HepG2 (cell line): Measurements from ENCODE around the gene ATP6V1G2. TPM values are rescaled to one million over a fixed set of nuclear protein-coding genes. Genes with fewer than 3 reads are reported as not detected.
A peak's percentile ranks its signal among the peaks of the same experiment; 100 is the strongest.

Source experiments
- EED ChIP-seq: sonication (generic); formaldehyde crosslinking; IDR thresholded peaks from 2 replicates; pipeline ENCODE4 v1.5.0; 2020; ENCODE audit warnings: mild to moderate bottlenecking, missing genetic modification reagents
- HDAC2 ChIP-seq: sonication (generic); formaldehyde crosslinking; IDR thresholded peaks from 2 replicates; pipeline ENCODE4 v1.4.0; 2020; ENCODE audit warnings: missing genetic modification reagents
- POLR2G ChIP-seq: fragments of 200-400 bp; formaldehyde crosslinking; IDR thresholded peaks from 2 replicates; pipeline ENCODE4 v1.6.1; 2018; ENCODE audit warnings: mild to moderate bottlenecking, low read depth, low read length, moderate library complexity
- SIX1 ChIP-seq: sonication (generic); formaldehyde crosslinking; IDR thresholded peaks from 2 replicates; pipeline ENCODE4 v1.4.0; 2020; ENCODE audit warnings: missing genetic modification reagents, borderline replicate concordance
- TAF15 ChIP-seq: fragments of 200-400 bp; formaldehyde crosslinking; IDR thresholded peaks from one replicate; pipeline ENCODE4 v1.6.1; 2018; ENCODE audit warnings: mild to moderate bottlenecking, low read depth, low read length; ENCODE audit not compliant: poor library complexity, severe bottlenecking
- ZNF224 ChIP-seq: sonication (generic); formaldehyde crosslinking; IDR thresholded peaks from 2 replicates; pipeline ENCODE4 v1.5.0; 2020; ENCODE audit warnings: mild to moderate bottlenecking, missing genetic modification reagents
- ZNF451 ChIP-seq: sonication (generic); formaldehyde crosslinking; IDR thresholded peaks from 2 replicates; pipeline ENCODE4 v1.5.0; 2020; ENCODE audit warnings: mild to moderate bottlenecking, missing genetic modification reagents
- ZNF558 ChIP-seq: sonication (generic); formaldehyde crosslinking; IDR thresholded peaks from 2 replicates; pipeline ENCODE4 v1.9.0; 2022; ENCODE audit warnings: mild to moderate bottlenecking, missing genetic modification reagents, borderline replicate concordance
- ZNF614 ChIP-seq: IDR thresholded peaks from 2 replicates; pipeline ENCODE4 v1.6.1; 2018; ENCODE audit warnings: missing biosample characterization, missing genetic modification reagents, inconsistent platforms, borderline replicate concordance
- ZNF749 ChIP-seq: sonication (generic); formaldehyde crosslinking; IDR thresholded peaks from 2 replicates; pipeline ENCODE4 v1.8.0; 2022; ENCODE audit warnings: mild to moderate bottlenecking, missing genetic modification reagents, moderate library complexity, borderline replicate concordance
- ZNF75D ChIP-seq: sonication (generic); formaldehyde crosslinking; IDR thresholded peaks from 2 replicates; pipeline ENCODE4 v1.8.1; 2023; ENCODE audit warnings: missing genetic modification reagents, mild to moderate bottlenecking, borderline replicate concordance
- ZNF768 ChIP-seq: sonication (generic); formaldehyde crosslinking; IDR thresholded peaks from 2 replicates; pipeline ENCODE4 v1.4.0; 2020; ENCODE audit warnings: missing genetic modification reagents
- ZNF770 ChIP-seq: sonication (generic); formaldehyde crosslinking; IDR thresholded peaks from 2 replicates; pipeline ENCODE4 v1.5.0; 2020; ENCODE audit warnings: mild to moderate bottlenecking, missing genetic modification reagents
- polyA plus RNA-seq, 8 experiments: library from polyadenylated mRNA; depleted of rRNA in 3 of 8; stranded (reverse) in 7 of 8; unstranded in 1 of 8; fragments of >200 nt; fragmentation: Illumina TruSeq in 4 of 8; extraction: Trizol in 4 of 8; gene quantifications; 2 replicates each; pipeline versions ENCODE4 v1.2.1 to v1.2.3, GENCODE V29; 2011 to 2016; ENCODE audit warnings: low read depth in 4 of 8, missing spikeins in 1 of 8, mixed read lengths in 1 of 8; ENCODE audit not compliant: insufficient read depth in 1 of 8
- total RNA-seq, 5 experiments: library from RNA; depleted of rRNA; stranded (reverse); fragments of >200 nt; fragmentation: Illumina TruSeq; extraction: Trizol; gene quantifications; 2 replicates each; pipeline ENCODE4 v1.2.3, GENCODE V29; 2016; ENCODE audit warnings: low read depth in 1 of 5
- TF ChIP-seq, protein P1 (sequence below): sonication (generic); formaldehyde crosslinking; IDR thresholded peaks from 2 replicates; pipeline ENCODE4 v1.5.0; 2020; ENCODE audit warnings: missing genetic modification reagents

ATP6V1G2 gene
- total and polyA plus RNA-seq, 2 of the 13 experiments (the other 11 are each of a cell fraction or from before 2014, with no cell fraction given): 0.27 to 0.83 TPM

GRCh38 chr6:31541059-31541657 is 5.2 kb downstream of the ATP6V1G2 start (continued):
- TF ChIP-seq ZNF770 (0 out of 2 replicates have a peak, but pooled peaks have one; percentile 15), ZNF558 (CRISPR knock-in tag) (no peak; the same call in 1 of the 2 replicates), TAF15 (no peak), ZNF749 (CRISPR knock-in tag) (0 out of 2 replicates have a peak, but pooled peaks have one; percentile 61), ZNF451 (CRISPR knock-in tag) (no peak), ZNF768 (CRISPR knock-in tag) (no peak), ZNF614 (CRISPR knock-in tag) (no peak), POLR2G (no peak), HDAC2 (CRISPR knock-in tag) (no peak), SIX1 (CRISPR knock-in tag) (no peak), ZNF224 (CRISPR knock-in tag) (no peak), EED (CRISPR knock-in tag) (peak; percentile 84; the same call in 1 of the 2 replicates), ZNF75D (CRISPR knock-in tag) (no peak)
- TF ChIP-seq, protein P1, sequence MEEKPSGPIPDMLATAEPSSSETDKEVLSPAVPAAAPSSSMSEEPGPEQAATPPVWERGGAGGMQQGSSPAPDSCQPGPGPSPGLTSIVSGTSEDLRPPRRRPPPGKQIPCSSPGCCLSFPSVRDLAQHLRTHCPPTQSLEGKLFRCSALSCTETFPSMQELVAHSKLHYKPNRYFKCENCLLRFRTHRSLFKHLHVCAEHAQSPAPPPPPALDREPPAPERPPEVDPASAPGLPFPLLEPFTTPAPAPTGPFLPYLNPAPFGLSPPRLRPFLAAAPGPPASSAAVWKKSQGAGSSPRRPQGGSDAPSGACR (CRISPR knock-in tag): no peak
